A549 treated with Mapracorat at 1 μM for 4 hours (cell line): ENCODE data around the gene FAM3D. TPM values are rescaled to one million over a fixed set of nuclear protein-coding genes. Genes with fewer than 3 reads are reported as not detected.

Source experiments
- total RNA-seq: library from RNA; stranded (reverse); fragments of 200-300 nt; extraction: Qiagen RNA extraction; gene quantifications from 5 replicates; pipeline ENCODE4 v1.2.3, GENCODE V29; 2022

FAM3D gene
- not detected in 5 replicates for total RNA-seq

DNA sequence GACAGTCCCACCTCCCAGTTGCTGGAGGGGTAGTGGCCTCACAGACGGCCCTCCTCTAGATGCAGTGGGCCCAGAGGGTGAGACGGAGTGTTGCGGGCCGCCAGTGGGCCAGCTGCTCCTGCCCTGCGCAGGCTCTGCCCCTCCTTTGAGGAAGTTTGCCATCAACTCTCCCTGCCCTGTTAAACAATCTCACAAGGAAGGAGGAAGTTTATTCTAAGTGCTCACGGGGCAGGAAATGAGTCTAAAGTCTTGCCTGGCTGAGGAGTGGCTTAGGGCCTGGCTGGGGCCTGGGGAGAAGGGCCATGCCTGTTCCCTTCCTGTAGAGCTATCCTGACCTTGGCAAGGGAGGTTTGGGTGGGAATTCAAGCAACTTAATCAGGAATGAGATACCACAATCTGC lies at the start of gene FAM3D:
TSS of gene FAM3D (minus strand) at position 92 of the 400 bp plus-strand sequence. CDS start 11,211 bp downstream, outside the sequence.

Other genes with a start within 250 kb of the FAM3D start
- 57.1 to 63.4 TPM (median 60.5 TPM) in 5 replicates for gene PDHB, start 232.9 kb downstream of the FAM3D start, total RNA-seq
- gene KCTD6, start 174.7 kb downstream of the FAM3D start, total RNA-seq: 6.2 to 9.8 TPM (median 7.5 TPM) in 5 replicates
- 5.9 to 9.8 TPM (median 7.6 TPM) in 5 replicates for gene ACOX2, start 129.6 kb downstream of the FAM3D start, total RNA-seq
- gene FAM107A, start 89.4 kb downstream of the FAM3D start, total RNA-seq: 0.11 to 0.24 TPM (median 0.20 TPM) in 5 replicates